ENCODE measurements around the gene CREB3L1. TPM values are rescaled to one million over a fixed set of nuclear protein-coding genes. Genes with fewer than 3 reads are reported as not detected.

CREB3L1 gene
- total RNA-seq, 2 donors from 2014 or later, result 8.8 to 9.9 TPM

GRCh38 chr11:46339816-46340215, 62.4 kb downstream of the CREB3L1 start:
- Mint-ChIP-seq H3K27ac (peak overlapping the region; percentile 84), H3K4me1 (peaks cover 44% of the 10 kb centered on the region), H3K9me3 (no peaks in the 10 kb centered on the region), H3K36me3 (ENCODE audit: low read depth) (no peaks in the 10 kb centered on the region), H3K4me3 (no peak overlapping the region), H3K27me3 (ENCODE audit: insufficient read depth) (peaks cover 49% of the 10 kb centered on the region)
- Histone ChIP-seq H3K9ac (ENCODE audit: extremely low read depth, low read length, poor library complexity, severe bottlenecking) (no peak overlapping the region), H3K36me3 (ENCODE audit: control insufficient read depth, insufficient read depth, low read length) (no peaks in the 10 kb centered on the region), H3K4me3 (ENCODE audit: low read length) (no peak overlapping the region), H3K4me1 (ENCODE audit: control insufficient read depth, insufficient read depth, low read length) (peaks cover 14% of the 10 kb centered on the region), H3K27ac (ENCODE audit: low read depth, low read length) (no peak overlapping the region), H3K9me3 (ENCODE audit: control insufficient read depth, low read length) (no peaks in the 10 kb centered on the region), H3K27me3 (ENCODE audit: control insufficient read depth, insufficient read depth, low read length, poor library complexity, severe bottlenecking) (peaks cover 20% of the 10 kb centered on the region)
- peak; percentile 71 for DNase-seq
- no peak for TF ChIP-seq CTCF (conservative IDR thresholded peaks at IDR 0.05)
- 83 to 100% methylated on average over 1 to 2 of the region's 2 CpGs for WGBS, 2 experiments (ENCODE audit: insufficient coverage in 1 of 2, insufficient read length in 1 of 2)

DNA sequence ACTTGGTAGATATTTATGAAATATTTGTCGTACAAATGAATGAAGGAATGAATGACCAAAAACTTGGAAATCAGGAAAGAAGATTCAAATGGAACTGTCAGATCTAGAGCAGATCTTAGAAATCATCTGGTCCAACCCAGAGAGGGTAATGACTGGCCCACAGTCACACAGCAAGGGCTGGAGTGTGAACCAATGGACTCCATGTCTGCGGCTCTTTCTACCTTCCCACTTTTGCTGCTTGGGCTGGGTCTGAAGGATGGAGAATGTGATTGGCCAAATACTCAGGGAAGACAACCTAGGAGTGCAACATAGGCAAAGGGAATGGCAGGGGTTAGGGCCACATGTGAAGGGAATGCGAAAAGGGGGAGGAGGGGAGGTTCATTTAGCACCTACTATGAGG, 64.0 kb downstream of the CREB3L1 start:
- no peaks in the 10 kb centered on the region for H3K36me3 ChIP-seq (ENCODE audit: control insufficient read depth, insufficient read depth, low read length)
- H3K4me3 ChIP-seq (ENCODE audit: low read length), result no peak overlapping the region
- no peak for TF ChIP-seq CTCF (conservative IDR thresholded peaks at IDR 0.05)
- H3K4me3 Mint-ChIP-seq, result no peak overlapping the region
- peaks cover 49% of the 10 kb centered on the region for H3K27me3 Mint-ChIP-seq (ENCODE audit: insufficient read depth)
- H3K9ac ChIP-seq (ENCODE audit: extremely low read depth, low read length, poor library complexity, severe bottlenecking), result no peak overlapping the region
- peaks cover 16% of the 10 kb centered on the region for H3K27me3 ChIP-seq (ENCODE audit: control insufficient read depth, insufficient read depth, low read length, poor library complexity, severe bottlenecking)
- no peaks in the 10 kb centered on the region for H3K9me3 ChIP-seq (ENCODE audit: control insufficient read depth, low read length)
- peaks cover 14% of the 10 kb centered on the region for H3K4me1 ChIP-seq (ENCODE audit: control insufficient read depth, insufficient read depth, low read length)
- no peaks in the 10 kb centered on the region for H3K9me3 Mint-ChIP-seq
- no peak overlapping the region for H3K27ac Mint-ChIP-seq
- no peak for DNase-seq
- H3K4me1 Mint-ChIP-seq, result peaks cover 51% of the 10 kb centered on the region
- WGBS, 2 experiments (ENCODE audit: insufficient coverage in 1 of 2, insufficient read length in 1 of 2), result 92% methylated on average over 3 of the region's 3 CpGs
- H3K36me3 Mint-ChIP-seq (ENCODE audit: low read depth), result no peaks in the 10 kb centered on the region
- H3K27ac ChIP-seq (ENCODE audit: low read depth, low read length), result no peak overlapping the region

DNA sequence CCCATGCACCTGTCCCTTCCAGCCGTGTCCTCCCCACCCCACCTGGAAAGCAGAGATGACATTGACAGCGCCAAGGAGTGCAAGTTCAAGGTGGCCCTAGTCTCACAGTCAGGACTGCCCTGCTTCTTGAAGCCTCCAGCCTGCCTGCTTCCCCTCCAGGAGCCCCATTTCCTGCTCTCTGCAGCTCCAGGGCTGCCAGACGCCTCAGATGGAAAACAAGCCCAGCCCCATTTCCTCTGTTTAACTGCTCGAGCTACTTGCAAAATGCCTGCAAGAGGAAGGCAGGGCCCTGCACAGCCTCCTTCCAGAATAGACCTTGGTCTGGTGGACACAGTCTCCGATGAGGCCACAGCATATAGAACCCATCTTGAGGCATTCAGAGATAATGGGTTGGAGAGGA, 64.8 kb downstream of the CREB3L1 start:
- Mint-ChIP-seq H3K27ac (peak overlapping the region; percentile 31), H3K9me3 (no peaks in the 10 kb centered on the region), H3K4me3 (no peak overlapping the region), H3K36me3 (ENCODE audit: low read depth) (no peaks in the 10 kb centered on the region), H3K27me3 (ENCODE audit: insufficient read depth) (peaks cover 48% of the 10 kb centered on the region), H3K4me1 (peaks cover 54% of the 10 kb centered on the region)
- Histone ChIP-seq H3K27me3 (ENCODE audit: control insufficient read depth, insufficient read depth, low read length, poor library complexity, severe bottlenecking) (peaks cover 17% of the 10 kb centered on the region), H3K36me3 (ENCODE audit: control insufficient read depth, insufficient read depth, low read length) (no peaks in the 10 kb centered on the region), H3K9me3 (ENCODE audit: control insufficient read depth, low read length) (no peaks in the 10 kb centered on the region), H3K27ac (ENCODE audit: low read depth, low read length) (no peak overlapping the region), H3K4me3 (ENCODE audit: low read length) (no peak overlapping the region), H3K9ac (ENCODE audit: extremely low read depth, low read length, poor library complexity, severe bottlenecking) (no peak overlapping the region), H3K4me1 (ENCODE audit: control insufficient read depth, insufficient read depth, low read length) (peaks cover 14% of the 10 kb centered on the region)
- WGBS, 2 experiments (ENCODE audit: insufficient coverage in 1 of 2, insufficient read length in 1 of 2), result 62 to 67% methylated on average over 2 to 5 of the region's 5 CpGs
- peak; percentile 83 for DNase-seq
- no peak for TF ChIP-seq CTCF (conservative IDR thresholded peaks at IDR 0.05)

Measured in endodermal cell (in vitro differentiated cells).